Stimulated activated CD4-positive, alpha-beta T cell treated with anti-CD3 and anti-CD28 coated beads, Interleukin-12 subunit alpha, Interleukin-12 subunit beta, amount 100 ng/mL, for 48 hours (primary cell): ENCODE measurements around the gene AGAP3.
A peak's percentile ranks its signal among the peaks of the same experiment; 100 is the strongest.

Experiments used
- DNase-seq, 3 donors: peaks; one replicate each; pipeline ENCODE4 v3.0.0-alpha.2; 2020; ENCODE audit warnings: low read depth in 2 of 3, low spot score in 1 of 3

Gene AGAP3

GRCh38 chr7:151057989-151058780 is 28.1 kb upstream of the AGAP3 start:
- DNase-seq: peak; percentile 92 to 97 (median 96)

- no peak for DNase-seq
Measured at GRCh38 chr7:151058781-151059366, 27.4 kb upstream of the AGAP3 start.

DNA sequence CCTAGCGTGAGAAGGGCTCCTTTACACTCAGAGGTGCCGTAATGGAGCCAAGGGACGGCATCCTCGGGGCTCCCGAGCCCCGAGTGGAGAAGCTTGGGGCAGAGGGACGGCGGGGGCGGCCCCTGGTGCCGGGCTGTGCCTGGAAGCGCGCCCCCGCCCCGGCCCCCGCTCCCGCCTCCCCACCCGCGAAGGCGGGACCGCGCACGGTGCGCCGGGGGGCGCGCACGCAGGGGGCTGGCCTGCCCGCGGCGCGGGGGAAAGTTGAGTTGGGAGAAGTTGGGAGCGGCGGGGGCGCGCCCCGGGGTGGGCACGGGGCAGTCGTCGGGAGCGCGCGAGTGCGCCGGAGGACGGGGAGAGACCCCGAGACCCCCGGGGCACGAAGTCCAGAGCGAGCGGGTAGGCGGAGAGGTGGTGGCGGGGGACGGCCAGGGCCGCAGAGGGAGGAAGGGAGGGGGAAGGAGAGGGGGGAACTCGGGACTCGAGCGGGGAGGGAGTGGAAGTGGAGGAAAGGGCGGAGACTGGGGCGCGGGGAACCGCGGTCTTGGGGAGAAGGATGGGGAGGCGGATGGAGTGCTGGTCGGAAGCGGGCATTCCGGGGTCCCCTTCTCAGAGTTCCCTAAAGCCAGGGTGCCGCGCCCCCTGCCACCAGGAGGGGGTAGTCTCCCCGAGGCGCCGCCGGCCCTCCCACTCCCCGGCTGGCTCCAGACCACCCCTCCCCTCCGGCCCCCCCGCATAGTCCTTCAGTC is 26.7 kb upstream of the AGAP3 start, which contains the start of gene SLC4A2:
SLC4A2 (plus strand) TSS at position 223 of the 746 bp plus-strand sequence. CDS start 2,399 bp downstream, outside the sequence.
- peak in 2 of 3 donors; percentile 54 to 63 for DNase-seq

- no peak for DNase-seq
Measured at GRCh38 chr7:151060113-151060415, 26.2 kb upstream of the AGAP3 start.

DNA sequence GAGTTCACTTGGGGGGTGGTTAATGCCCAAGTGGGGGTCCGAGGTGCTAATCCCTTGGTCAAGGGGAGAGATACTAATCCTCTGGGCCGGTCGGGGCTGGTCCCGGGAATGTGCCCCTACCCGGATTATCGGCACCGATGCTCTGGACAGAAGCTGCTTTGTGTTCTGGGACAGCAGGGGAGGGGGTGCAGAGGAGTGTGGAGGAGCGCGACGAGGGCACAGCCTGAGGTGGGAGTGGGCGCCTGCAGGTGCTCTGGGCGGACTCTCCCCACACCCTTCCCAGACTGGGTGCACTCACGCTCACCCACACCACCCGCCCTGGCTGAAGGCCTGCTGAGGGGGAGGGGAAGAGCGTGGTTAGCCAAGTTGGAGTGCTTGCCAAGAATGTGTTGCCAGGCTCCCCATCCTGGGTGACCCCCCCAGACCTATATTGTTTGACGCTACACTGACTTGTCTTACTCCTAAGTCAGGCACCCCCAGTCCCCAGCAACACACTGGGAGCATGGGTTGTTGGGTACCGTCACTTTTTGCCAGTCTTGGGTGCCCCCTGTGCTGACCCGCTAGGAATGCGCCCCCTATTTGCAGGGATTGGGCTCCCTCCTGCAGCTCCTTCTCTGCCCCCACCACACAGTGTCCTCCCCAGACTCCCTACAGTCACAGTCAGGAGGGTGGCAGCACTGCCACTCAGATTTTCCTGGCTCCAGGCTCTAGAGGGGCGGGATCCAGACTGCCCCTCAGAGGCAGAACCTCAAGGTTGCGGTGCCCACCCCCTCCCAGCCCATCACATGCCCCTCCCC is 25.7 kb upstream of the AGAP3 start:
- no peak for DNase-seq

- no peak for DNase-seq
Measured at GRCh38 chr7:151061213-151062110, 24.8 kb upstream of the AGAP3 start.

- no peak for DNase-seq
Measured at GRCh38 chr7:151062111-151062398, 24.2 kb upstream of the AGAP3 start.

DNA sequence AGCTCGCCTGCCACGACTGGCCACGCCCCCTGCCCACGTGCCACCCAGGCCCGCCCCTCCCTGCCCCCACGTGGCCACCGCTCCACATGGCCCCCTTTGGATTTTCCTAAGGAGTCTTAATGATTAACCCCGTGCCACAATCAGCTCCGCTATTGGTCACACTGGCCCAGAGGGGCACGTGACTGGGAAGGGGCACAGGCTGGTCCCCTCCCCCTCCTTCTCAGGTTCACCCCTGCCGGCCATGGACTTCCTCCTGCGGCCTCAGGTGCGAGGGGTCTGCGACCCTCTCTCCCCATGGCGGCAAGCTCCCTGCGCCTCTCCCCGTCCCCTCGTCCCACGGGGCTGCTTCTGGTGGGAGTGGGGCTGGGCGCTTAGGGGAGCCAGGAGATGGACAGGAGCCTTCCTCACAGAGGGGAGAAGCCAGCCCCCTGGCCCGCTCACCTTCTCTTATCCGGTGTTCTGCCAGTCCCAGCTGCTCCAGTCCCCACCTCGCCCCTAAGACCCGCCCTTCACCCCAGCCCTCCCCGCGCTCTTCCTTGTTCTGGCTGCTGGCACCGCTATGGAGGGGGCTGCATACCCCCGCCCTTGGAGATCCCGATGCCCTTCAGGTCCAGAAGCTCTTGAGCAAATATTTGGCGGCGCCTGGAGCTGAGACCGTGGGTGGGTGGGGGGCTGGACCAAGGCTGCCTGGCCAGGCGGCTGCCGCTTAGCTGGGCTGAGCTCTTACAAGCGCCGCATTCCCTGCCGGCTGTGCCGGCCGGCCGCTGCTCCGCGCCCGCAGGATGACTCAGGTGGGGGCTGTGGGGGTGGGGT is 23.7 kb upstream of the AGAP3 start:
- DNase-seq: no peak

DNA sequence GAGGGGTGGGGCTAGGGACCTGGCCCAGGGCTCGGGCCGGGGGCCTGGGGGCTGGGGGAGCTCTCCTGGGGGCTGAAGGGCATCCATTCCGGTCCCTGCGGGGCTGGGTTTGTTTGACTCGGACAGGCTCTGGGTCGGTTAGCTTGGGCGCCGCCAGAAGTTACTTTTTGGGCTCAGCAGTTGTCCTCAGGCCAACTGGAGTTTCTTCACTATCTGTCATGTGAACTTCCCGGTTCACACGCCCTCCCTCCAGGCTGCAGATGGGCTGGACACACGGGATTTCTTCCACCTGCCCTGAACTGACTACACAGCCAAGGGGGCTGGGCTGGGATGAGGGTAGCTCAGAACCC is 23.1 kb upstream of the AGAP3 start:
- no peak for DNase-seq

DNA sequence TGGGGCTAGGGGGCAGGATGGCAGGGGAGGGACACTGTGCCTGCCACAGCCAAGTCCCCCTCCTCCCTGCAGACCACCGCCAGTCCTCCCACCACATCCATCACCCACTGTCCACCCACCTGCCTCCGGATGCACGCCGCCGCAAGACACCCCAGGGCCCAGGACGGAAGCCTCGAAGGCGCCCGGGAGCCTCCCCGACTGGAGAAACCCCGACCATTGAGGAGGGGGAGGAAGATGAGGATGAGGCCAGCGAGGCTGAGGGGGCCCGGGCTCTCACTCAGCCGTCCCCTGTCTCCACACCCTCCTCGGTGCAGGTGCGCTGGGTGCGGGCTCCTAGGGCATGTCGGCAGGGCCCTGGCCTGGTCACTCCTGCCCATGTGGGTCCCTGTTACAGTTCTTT is 21.8 kb upstream of the AGAP3 start:
- DNase-seq: no peak

DNA sequence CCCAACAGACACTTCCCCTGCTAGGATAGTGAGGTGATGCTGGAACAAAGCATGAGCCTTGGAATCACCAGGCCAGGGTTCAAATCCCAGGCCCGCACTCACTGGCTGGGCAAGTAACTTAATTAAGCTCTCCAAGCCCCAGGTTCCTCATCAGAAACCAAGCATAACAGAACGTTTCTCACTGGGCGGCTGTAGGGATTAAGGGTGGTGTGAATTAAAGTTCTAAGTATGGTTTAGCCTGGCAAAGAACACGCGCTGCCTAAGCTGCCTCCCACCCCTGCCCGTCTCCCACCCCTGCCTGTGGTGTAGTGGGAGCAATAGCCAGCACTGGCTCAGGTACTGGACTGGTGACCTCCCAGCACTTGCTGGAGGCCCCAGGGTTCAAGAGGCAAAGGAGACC is 21.3 kb upstream of the AGAP3 start:
- no peak for DNase-seq

- no peak for DNase-seq
Measured at GRCh38 chr7:151065516-151065915, 20.8 kb upstream of the AGAP3 start.

- no peak for DNase-seq
Measured at GRCh38 chr7:151066273-151066974, 19.9 kb upstream of the AGAP3 start.

GRCh38 chr7:151068069-151068773 is 18.1 kb upstream of the AGAP3 start:
- no peak for DNase-seq

DNA sequence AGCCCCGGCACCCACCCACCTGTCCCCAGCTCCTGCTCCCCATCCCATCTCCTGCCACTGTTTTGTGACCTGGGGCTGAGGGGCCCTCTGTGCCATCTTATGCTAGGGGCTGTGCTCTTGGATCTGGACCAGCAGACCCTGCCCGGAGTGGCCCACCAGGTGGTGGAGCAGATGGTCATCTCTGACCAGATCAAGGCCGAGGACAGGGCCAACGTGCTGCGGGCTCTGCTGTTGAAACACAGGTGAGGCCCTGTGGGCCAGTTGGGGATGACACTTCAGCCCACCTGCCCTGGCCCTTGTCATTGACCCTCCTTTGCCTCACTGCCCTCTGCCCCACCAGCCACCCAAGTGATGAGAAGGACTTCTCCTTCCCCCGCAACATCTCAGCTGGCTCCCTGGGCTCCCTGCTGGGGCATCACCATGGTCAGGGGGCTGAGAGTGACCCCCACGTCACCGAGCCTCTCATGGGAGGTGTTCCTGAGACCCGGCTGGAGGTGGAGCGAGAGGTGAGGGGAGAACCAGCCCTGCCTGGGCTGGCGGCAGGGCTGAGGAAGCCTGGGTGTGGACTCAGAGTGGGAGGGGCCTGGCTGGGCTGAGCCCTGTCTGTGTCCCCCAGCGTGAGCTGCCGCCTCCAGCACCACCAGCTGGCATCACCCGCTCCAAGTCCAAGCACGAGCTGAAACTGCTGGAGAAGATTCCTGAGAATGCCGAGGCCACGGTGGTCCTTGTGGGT is 16.3 kb upstream of the AGAP3 start:
- no peak for DNase-seq

DNA sequence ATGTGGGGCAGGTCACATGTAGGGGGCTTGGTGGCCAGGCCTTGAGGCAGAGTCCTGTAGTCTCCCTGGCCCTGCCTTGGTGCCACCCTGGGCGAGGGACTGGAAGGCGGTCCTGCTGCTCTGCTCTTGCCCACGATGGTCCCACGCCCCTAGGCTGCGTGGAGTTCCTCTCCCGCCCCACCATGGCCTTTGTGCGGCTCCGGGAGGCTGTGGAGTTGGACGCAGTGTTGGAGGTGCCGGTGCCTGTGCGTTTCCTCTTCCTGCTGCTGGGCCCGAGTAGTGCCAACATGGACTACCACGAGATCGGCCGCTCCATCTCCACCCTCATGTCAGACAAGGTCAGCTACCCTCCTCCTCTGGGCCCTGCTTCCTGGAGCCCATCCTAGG is 15.7 kb upstream of the AGAP3 start:
- no peak for DNase-seq

- no peak for DNase-seq
Measured at GRCh38 chr7:151071032-151071866, 15.0 kb upstream of the AGAP3 start.
